GM10847 (cell line): Measurements from ENCODE around the gene HOXA6.

Source experiments
- POLR2A ChIP-seq: IDR thresholded peaks from 2 replicates; pipeline ENCODE4 v1.6.1; 2011; ENCODE audit not compliant: insufficient read length; ENCODE audit errors: extremely low read depth

The HOXA6 gene

GRCh38 chr7:27123007-27123476 is 24.5 kb downstream of the HOXA6 start:
- no peak for TF ChIP-seq POLR2A

DNA sequence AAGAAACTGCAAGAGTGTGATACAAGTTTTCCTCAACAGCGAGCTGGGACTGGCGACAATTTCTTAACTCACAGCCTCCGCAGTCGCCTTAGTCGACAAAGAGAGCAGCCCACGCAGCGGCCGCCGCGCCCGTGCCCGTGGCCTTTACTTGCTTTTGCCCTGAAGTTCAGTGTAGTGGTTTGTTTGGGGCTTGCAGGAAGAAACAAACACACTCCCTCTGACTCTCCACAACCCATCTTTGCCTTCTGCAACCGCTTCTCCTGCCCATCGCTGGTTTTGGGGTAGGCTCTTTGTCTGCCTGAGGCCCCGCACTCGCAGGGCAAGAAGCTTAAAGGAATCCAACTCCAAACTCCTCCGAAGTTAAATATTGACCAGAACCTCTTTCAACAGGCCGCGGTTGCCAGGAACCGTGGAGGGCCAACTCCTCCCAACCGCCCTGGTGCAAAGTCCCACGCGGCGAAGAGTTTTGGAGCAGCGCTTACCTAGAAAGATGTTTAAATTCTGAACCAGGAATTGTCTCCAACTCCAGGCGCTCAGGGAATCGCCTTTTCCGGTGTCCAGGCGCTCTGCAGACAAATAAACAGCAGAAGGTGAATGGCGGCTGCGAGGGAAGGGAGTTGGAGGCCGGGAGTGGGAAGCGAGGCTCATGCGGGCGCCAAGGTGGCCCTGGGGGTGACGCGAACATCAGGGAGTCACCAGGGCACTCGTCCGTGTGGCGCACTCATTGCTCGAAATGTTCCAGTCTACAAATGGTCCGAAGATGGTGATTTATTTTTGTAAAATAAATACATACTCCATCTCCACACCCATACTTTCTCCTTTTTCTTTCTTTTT is 25.3 kb downstream of the HOXA6 start:
- TF ChIP-seq POLR2A: no peak

DNA sequence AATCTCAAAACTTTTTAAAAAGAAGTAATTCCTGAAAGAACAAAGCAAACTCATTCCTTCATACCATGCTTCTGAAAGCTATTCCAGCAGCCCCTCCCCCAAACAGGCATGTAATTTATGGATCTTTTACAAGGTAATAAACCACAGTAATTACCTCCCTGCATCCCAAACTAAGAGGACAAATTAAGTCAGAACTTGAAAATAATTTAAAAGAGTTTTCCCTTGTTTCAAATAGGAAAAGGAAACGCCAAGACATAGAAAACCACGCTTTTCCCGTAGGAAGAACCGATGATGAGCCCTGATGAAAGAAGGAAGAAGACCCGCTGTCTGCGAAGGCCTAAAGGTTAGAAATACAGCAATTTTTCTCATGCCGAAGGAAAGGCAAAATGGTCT is 25.9 kb downstream of the HOXA6 start:
- TF ChIP-seq POLR2A: no peak

GRCh38 chr7:27119412-27119911 is 28.1 kb downstream of the HOXA6 start:
- no peak for TF ChIP-seq POLR2A

- TF ChIP-seq POLR2A: no peak
Measured at GRCh38 chr7:27118580-27118979, 29.0 kb downstream of the HOXA6 start.

DNA sequence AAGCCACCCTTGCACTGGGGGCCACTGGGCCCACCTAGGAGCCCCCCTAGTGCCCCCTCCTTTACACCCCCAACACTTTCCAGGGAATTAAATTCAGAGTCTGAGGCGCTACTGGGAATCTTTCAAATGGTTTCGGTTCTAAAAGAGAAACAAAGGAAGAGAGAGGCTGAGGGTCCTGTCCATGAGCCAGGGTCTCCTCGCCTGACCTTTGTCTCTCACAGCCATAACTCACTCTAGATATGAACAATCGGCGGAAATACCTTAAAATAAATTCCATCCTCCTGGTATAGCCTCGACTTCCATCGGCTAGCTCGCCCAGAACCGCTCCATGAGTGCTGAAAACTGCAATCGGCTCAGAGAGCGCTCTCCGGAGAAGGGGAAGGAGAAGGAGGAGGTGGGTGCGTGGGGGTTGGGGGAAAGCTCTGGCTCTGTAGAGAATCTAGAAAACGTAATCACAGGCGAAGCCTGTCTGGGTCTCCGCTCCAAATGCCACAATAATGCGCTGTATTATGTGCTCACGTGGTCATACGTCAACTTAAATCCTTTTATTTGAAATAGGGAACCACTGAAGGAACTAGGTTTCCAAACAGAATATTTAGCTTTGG is 29.6 kb downstream of the HOXA6 start:
- no peak for TF ChIP-seq POLR2A

- no peak for TF ChIP-seq POLR2A
Measured at GRCh38 chr7:27116962-27117886, 30.4 kb downstream of the HOXA6 start.

- TF ChIP-seq POLR2A: no peak
Measured at GRCh38 chr7:27116031-27116961, 31.3 kb downstream of the HOXA6 start.

DNA sequence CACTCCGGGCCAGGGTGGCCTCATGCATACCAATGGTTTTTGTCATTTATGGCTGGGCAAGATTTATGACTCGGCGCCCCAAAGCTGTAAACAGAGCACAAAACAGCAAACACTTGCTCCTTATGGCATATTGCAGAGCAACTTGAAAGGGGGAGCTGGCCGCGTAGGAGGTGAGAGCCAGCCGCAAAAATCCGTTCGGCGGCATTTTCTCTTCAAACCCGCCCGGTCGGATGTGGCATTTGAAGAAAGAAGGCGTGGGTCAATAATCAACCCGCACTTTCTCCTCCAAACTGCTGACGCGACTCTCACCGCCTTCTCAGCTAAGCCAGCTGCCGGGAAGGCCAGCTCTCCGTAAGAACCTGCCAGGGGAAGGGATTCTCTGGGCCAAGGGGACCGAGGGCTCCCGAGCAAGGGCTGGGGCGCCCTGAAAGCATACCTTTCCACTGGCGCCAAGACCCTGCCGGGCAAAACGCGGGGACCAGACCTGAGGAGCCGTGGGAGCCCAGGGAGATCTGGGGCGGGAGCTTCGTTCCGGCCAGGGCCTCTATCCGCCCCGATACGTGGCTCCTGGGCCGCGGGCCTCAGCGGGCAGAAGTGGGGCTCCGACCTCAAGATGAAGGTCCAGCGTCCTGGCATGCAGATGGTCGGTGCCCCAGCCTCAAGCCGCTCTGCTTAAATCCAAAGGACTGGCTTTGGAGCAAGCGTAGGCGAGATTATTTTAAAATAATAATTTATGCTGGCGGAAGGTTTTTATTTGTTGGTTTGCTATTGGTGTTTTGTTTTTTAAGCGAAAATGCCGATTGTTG is 32.1 kb downstream of the HOXA6 start:
- TF ChIP-seq POLR2A: no peak

GRCh38 chr7:27114881-27115220 is 32.7 kb downstream of the HOXA6 start:
- no peak for TF ChIP-seq POLR2A

GRCh38 chr7:27113991-27114769 is 33.4 kb downstream of the HOXA6 start:
- no peak for TF ChIP-seq POLR2A

- no peak for TF ChIP-seq POLR2A
Measured at GRCh38 chr7:27112955-27113949, 34.3 kb downstream of the HOXA6 start.
